ENCODE data around the gene SIPA1L3. TPM values are rescaled to one million over a fixed set of nuclear protein-coding genes. Genes with fewer than 3 reads are reported as not detected.

The SIPA1L3 gene
- total and polyA plus RNA-seq, 4 donors, result 9.6 to 50.5 (median 27.6) TPM

DNA sequence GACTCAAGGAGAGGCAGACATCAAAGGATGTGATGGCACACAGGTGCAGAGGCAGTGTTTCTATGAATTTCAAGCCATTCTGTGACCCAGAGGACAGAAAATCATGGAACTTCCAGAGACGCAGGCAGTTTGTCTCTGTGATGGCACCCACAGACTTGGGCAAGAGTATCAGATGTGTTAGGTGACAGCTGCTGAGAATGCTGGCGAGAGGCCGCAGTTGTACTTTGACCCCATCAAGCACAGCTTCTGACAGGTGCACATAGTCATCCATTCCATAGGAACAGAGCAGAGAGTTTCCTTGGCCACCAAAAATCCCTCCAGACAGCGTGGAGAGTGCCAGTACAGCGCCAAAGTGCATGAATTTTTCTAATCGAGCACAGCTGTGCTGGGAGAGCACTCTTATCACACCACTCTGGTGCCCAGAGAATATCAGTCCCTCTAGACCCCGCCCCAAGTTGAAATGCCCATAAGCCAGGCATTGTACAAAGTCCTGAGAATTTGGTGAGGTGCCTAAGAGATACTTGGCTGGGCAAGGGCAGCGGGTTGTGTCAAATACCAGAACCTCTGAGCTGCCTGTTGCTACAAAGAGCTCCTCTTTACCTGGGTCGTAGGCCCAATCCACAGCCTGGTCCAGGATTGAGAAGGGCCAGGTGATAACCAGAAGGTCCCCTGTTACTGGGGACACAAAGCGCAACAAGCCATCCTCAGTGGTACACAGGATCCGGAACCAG lies 13.0 kb upstream of the SIPA1L3 start:
- Histone ChIP-seq H3K27me3 (ENCODE audit: control insufficient read depth in 3 of 3, insufficient read depth in 3 of 3, low read length in 2 of 3) (no peaks in the 10 kb centered on the region), H3K36me3 (ENCODE audit: control insufficient read depth in 4 of 4, insufficient read depth in 4 of 4, low read length in 4 of 4) (no peaks in the 10 kb centered on the region), H3K4me3 (no peak overlapping the region), H3K27ac (ENCODE audit: low read depth in 1 of 2, low read length in 1 of 2) (no peak overlapping the region), H3K9me3 (ENCODE audit: control insufficient read depth in 4 of 4, insufficient read depth in 3 of 4, low read length in 3 of 4) (no peaks in the 10 kb centered on the region), H3K9ac (ENCODE audit: insufficient read depth in 1 of 2, low read length in 2 of 2) (no peak overlapping the region), H3K4me1 (ENCODE audit: control insufficient read depth in 5 of 5, insufficient read depth in 5 of 5, low read length in 5 of 5) (no peaks in the 10 kb centered on the region)
- 84 to 92% methylated on average over 11 of the region's 11 CpGs for WGBS, 2 donors
- DNase-seq (no peak), ATAC-seq (ENCODE audit: insufficient read depth, low FRiP score) (no peak)
- TF ChIP-seq CTCF (IDR thresholded peaks at IDR 0.05; ENCODE audit: control extremely low read depth, extremely low read depth), result no peak

DNA sequence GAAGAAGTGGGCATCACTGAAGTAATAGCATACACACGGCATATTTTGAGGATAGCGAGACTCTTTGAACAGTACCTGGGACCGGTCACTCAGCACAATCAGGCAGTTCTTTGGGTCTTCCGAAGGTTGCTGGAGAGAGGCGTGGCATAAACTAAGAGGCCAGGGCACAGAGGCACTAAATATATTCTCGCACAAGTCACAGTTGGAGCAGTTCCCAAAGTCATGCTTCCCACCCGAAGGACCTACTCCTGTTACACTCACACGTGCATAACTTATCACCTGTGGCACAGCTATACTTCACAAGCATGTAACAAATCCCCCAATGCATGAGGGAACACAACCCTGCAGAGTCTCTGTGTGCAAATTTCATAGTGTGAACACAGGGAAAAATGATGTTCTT lies 10.8 kb upstream of the SIPA1L3 start:
- H3K27me3 ChIP-seq (ENCODE audit: control insufficient read depth in 3 of 3, insufficient read depth in 3 of 3, low read length in 2 of 3), result no peaks in the 10 kb centered on the region
- H3K4me3 ChIP-seq, result no peak overlapping the region
- H3K4me1 ChIP-seq (ENCODE audit: control insufficient read depth in 5 of 5, insufficient read depth in 5 of 5, low read length in 5 of 5), result no peaks in the 10 kb centered on the region
- no peak overlapping the region for H3K27ac ChIP-seq (ENCODE audit: low read depth in 1 of 2, low read length in 1 of 2)
- H3K9me3 ChIP-seq (ENCODE audit: control insufficient read depth in 4 of 4, insufficient read depth in 3 of 4, low read length in 3 of 4), result no peaks in the 10 kb centered on the region
- no peak for TF ChIP-seq CTCF (IDR thresholded peaks at IDR 0.05; ENCODE audit: control extremely low read depth, extremely low read depth)
- no peaks in the 10 kb centered on the region for H3K36me3 ChIP-seq (ENCODE audit: control insufficient read depth in 4 of 4, insufficient read depth in 4 of 4, low read length in 4 of 4)
- WGBS, 2 donors, result 83 to 91% methylated on average over 8 of the region's 8 CpGs
- DNase-seq, result no peak
- H3K9ac ChIP-seq (ENCODE audit: insufficient read depth in 1 of 2, low read length in 2 of 2), result no peak overlapping the region
- ATAC-seq (ENCODE audit: insufficient read depth, low FRiP score), result no peak

- no peaks in the 10 kb centered on the region for H3K9me3 ChIP-seq (ENCODE audit: control insufficient read depth in 4 of 4, insufficient read depth in 3 of 4, low read length in 3 of 4)
- no peak for ATAC-seq (ENCODE audit: insufficient read depth, low FRiP score)
- no peak overlapping the region for H3K9ac ChIP-seq (ENCODE audit: insufficient read depth in 1 of 2, low read length in 2 of 2)
- no peak for DNase-seq
- WGBS, 2 donors, result 87 to 91% methylated on average over 1 of the region's 1 CpG
- no peak for TF ChIP-seq CTCF (IDR thresholded peaks at IDR 0.05; ENCODE audit: control extremely low read depth, extremely low read depth)
- no peak overlapping the region for H3K27ac ChIP-seq (ENCODE audit: low read depth in 1 of 2, low read length in 1 of 2)
- H3K36me3 ChIP-seq (ENCODE audit: control insufficient read depth in 4 of 4, insufficient read depth in 4 of 4, low read length in 4 of 4), result no peaks in the 10 kb centered on the region
- no peak overlapping the region for H3K4me3 ChIP-seq
- H3K4me1 ChIP-seq (ENCODE audit: control insufficient read depth in 5 of 5, insufficient read depth in 5 of 5, low read length in 5 of 5), result no peaks in the 10 kb centered on the region
- no peaks in the 10 kb centered on the region for H3K27me3 ChIP-seq (ENCODE audit: control insufficient read depth in 3 of 3, insufficient read depth in 3 of 3, low read length in 2 of 3)
These were observed 7.6 kb upstream of the SIPA1L3 start for GRCh38 chr19:37899453-37899852.

DNA sequence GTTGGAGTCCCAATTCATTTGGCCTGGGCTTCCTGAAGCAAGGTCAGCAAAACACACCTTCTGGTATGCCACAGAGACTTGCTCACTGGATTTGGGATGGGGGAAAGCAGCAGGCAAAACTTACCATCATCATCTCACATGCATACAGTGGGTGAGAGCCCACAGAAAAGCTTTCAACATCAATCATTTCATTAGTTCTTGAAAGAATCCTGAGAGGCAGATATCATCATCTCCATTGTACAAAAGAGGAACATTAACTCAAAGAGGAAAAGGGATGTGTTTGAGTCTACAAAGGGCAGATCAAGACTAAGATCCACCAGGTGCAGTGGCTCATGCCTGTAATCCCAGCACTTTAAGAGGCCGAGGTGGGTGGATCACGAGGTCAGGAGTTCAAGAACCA lies 7.0 kb upstream of the SIPA1L3 start:
- Histone ChIP-seq H3K27ac (ENCODE audit: low read depth in 1 of 2, low read length in 1 of 2) (no peak overlapping the region), H3K36me3 (ENCODE audit: control insufficient read depth in 4 of 4, insufficient read depth in 4 of 4, low read length in 4 of 4) (no peaks in the 10 kb centered on the region), H3K4me3 (no peak overlapping the region), H3K4me1 (ENCODE audit: control insufficient read depth in 5 of 5, insufficient read depth in 5 of 5, low read length in 5 of 5) (no peaks in the 10 kb centered on the region), H3K9ac (ENCODE audit: insufficient read depth in 1 of 2, low read length in 2 of 2) (no peak overlapping the region), H3K9me3 (ENCODE audit: control insufficient read depth in 4 of 4, insufficient read depth in 3 of 4, low read length in 3 of 4) (no peaks in the 10 kb centered on the region), H3K27me3 (ENCODE audit: control insufficient read depth in 3 of 3, insufficient read depth in 3 of 3, low read length in 2 of 3) (no peaks in the 10 kb centered on the region)
- DNase-seq (no peak), ATAC-seq (ENCODE audit: insufficient read depth, low FRiP score) (no peak)
- WGBS, 2 donors, result 72 to 84% methylated on average over 2 of the region's 2 CpGs
- no peak for TF ChIP-seq CTCF (IDR thresholded peaks at IDR 0.05; ENCODE audit: control extremely low read depth, extremely low read depth)

Measured in lung (tissue), 12 donors.